Measurements from ENCODE around the gene C4A.

The C4A gene

GRCh38 chr6:31967926-31968320 lies 13.9 kb upstream of the C4A start:
- TF ChIP-seq, protein P1, sequence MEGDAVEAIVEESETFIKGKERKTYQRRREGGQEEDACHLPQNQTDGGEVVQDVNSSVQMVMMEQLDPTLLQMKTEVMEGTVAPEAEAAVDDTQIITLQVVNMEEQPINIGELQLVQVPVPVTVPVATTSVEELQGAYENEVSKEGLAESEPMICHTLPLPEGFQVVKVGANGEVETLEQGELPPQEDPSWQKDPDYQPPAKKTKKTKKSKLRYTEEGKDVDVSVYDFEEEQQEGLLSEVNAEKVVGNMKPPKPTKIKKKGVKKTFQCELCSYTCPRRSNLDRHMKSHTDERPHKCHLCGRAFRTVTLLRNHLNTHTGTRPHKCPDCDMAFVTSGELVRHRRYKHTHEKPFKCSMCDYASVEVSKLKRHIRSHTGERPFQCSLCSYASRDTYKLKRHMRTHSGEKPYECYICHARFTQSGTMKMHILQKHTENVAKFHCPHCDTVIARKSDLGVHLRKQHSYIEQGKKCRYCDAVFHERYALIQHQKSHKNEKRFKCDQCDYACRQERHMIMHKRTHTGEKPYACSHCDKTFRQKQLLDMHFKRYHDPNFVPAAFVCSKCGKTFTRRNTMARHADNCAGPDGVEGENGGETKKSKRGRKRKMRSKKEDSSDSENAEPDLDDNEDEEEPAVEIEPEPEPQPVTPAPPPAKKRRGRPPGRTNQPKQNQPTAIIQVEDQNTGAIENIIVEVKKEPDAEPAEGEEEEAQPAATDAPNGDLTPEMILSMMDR (IDR thresholded peaks at IDR 0.05; ENCODE audit: control insufficient read depth, extremely low read depth, insufficient read depth), result no peak
- no peak overlapping the region for H3K4me3 ChIP-seq (ENCODE audit: low read depth, low read length)
- DNase-seq (ENCODE audit: low read depth), result no peak

DNA sequence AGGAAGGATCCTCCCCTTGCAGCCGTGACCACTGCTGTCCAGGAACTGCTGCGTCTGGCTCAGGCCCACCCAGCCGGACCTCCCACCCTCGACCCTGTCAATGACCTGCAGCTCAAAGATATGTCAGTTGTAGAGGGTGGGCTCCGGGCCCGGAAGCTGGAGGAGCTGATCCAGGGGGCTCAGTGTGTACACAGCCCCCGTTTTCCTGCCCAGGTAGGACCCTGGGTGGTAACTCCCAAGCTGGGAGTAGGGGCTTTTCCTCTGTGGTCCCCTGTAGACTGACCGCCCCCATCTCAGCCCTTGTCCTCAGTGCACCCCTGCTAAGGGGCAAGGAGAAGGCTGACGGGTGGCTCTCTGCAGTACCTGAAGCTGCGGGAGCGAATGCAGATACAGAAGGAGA lies 13.5 kb upstream of the C4A start:
- H3K4me3 ChIP-seq (ENCODE audit: low read depth, low read length), result no peak overlapping the region
- no peak for DNase-seq (ENCODE audit: low read depth)
- TF ChIP-seq, protein P1 (IDR thresholded peaks at IDR 0.05; ENCODE audit: control insufficient read depth, extremely low read depth, insufficient read depth), result no peak

- TF ChIP-seq, protein P1 (IDR thresholded peaks at IDR 0.05; ENCODE audit: control insufficient read depth, extremely low read depth, insufficient read depth), result no peak
- DNase-seq (ENCODE audit: low read depth), result no peak
- H3K4me3 ChIP-seq (ENCODE audit: low read depth, low read length), result no peak overlapping the region
These were observed 12.8 kb upstream of the C4A start for GRCh38 chr6:31968791-31969711.

GRCh38 chr6:31969712-31970603 lies 11.9 kb upstream of the C4A start:
- no peak for DNase-seq (ENCODE audit: low read depth)
- peak overlapping the region; percentile 98 for H3K4me3 ChIP-seq (ENCODE audit: low read depth, low read length)
- TF ChIP-seq, protein P1 (IDR thresholded peaks at IDR 0.05; ENCODE audit: control insufficient read depth, extremely low read depth, insufficient read depth), result no peak

DNA sequence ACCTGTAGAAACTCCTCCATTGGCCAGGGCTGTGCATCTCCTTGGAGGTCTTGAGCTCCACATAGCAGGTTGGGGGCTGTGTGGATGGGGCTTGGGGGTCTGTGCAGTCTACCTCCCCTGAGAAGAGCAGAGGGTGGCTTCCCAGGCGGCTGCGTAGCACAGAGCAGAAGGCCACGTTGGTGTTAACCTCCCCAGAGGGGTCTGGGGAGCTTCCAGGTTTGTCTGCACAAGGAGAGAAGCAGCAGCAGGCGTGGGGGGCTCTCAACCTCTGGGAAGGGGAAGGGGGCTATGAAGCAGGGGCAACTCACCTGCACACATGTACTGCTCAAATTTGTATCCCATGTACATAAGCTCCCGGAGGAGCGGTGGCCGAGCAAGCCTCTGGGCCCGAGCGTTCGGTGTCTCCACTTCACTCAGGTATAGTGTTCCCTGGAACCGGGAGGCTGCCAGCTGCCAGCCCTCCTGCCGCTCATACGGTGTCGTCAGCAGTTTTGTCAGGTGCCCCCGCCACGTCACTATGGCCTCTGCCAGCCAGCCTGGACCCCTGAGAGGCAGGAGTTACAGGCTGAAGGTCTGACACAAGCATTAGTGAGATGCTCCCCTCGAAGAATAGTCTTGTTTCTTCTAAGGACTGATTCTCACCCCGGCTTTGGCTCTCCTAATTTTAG lies 11.1 kb upstream of the C4A start:
- TF ChIP-seq, protein P1 (IDR thresholded peaks at IDR 0.05; ENCODE audit: control insufficient read depth, extremely low read depth, insufficient read depth), result no peak
- no peak for DNase-seq (ENCODE audit: low read depth)
- peak overlapping the region; percentile 98 for H3K4me3 ChIP-seq (ENCODE audit: low read depth, low read length)

- no peak for DNase-seq (ENCODE audit: low read depth)
- H3K4me3 ChIP-seq (ENCODE audit: low read depth, low read length), result peak overlapping the region; percentile 98
- TF ChIP-seq, protein P1 (IDR thresholded peaks at IDR 0.05; ENCODE audit: control insufficient read depth, extremely low read depth, insufficient read depth), result no peak
These were observed 10.4 kb upstream of the C4A start for GRCh38 chr6:31971279-31971992.

Data from LNCaP clone FGC (cell line).